ENCODE measurements around the gene UBA5.

DNA sequence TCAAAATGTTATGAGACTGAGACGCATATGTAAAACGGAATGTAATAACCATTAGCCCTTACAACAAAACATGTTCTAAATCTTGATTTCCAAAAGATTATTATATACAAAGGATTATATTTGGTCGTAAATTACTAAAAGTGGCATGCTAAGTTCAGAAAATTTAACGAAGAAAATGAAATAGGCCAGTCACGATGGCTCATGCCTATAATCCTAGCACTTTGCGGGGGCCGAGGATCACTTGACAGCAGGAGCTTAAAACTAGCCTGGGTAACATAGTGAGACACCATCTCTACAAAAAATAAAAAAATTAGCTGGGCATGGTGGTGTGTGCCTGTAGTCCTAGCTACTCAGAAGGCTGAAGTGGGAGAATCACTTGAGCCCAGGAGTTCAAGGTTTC, 29.5 kb upstream of the UBA5 start:
- TF ChIP-seq EP300 (IDR thresholded peaks at IDR 0.05) (no peak), POLR2A (IDR thresholded peaks at IDR 0.05) (no peak)
- TF ChIP-seq, protein P1, sequence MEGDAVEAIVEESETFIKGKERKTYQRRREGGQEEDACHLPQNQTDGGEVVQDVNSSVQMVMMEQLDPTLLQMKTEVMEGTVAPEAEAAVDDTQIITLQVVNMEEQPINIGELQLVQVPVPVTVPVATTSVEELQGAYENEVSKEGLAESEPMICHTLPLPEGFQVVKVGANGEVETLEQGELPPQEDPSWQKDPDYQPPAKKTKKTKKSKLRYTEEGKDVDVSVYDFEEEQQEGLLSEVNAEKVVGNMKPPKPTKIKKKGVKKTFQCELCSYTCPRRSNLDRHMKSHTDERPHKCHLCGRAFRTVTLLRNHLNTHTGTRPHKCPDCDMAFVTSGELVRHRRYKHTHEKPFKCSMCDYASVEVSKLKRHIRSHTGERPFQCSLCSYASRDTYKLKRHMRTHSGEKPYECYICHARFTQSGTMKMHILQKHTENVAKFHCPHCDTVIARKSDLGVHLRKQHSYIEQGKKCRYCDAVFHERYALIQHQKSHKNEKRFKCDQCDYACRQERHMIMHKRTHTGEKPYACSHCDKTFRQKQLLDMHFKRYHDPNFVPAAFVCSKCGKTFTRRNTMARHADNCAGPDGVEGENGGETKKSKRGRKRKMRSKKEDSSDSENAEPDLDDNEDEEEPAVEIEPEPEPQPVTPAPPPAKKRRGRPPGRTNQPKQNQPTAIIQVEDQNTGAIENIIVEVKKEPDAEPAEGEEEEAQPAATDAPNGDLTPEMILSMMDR (IDR thresholded peaks at IDR 0.05), result no peak
